ENCODE measurements around the gene C1orf226. TPM values are rescaled to one million over a fixed set of nuclear protein-coding genes. Genes with fewer than 3 reads are reported as not detected.

C1orf226 gene
- polyA plus RNA-seq, 6 donors from 2014 or later, result not detected

GRCh38 chr1:162390396-162391185 is 9.1 kb downstream of the C1orf226 start:
- no peak for DNase-seq
- Mint-ChIP-seq H3K9me3 (no peaks in the 10 kb centered on the region), H3K4me3 (no peak overlapping the region), H3K36me3 (no peaks in the 10 kb centered on the region), H3K27me3 (peaks cover 0 to 18% (median 17%) of the 10 kb centered on the region in 3 donors), H3K27ac (peak overlapping the region in 1 of 6 donors; percentile 2), H3K4me1 (peaks cover 8 to 19% (median 10%) of the 10 kb centered on the region in 3 donors)
- no peak for ATAC-seq (ENCODE audit: low read depth in 2 of 2)

- no peaks in the 10 kb centered on the region for H3K36me3 Mint-ChIP-seq
- H3K27ac Mint-ChIP-seq, result no peak overlapping the region
- H3K4me3 Mint-ChIP-seq, result no peak overlapping the region
- peaks cover 8 to 19% (median 10%) of the 10 kb centered on the region in 3 donors for H3K4me1 Mint-ChIP-seq
- peaks cover 12 to 32% (median 24%) of the 10 kb centered on the region in 3 donors for H3K27me3 Mint-ChIP-seq
- no peak for ATAC-seq (ENCODE audit: low read depth in 2 of 2)
- DNase-seq, result no peak
- H3K9me3 Mint-ChIP-seq, result no peaks in the 10 kb centered on the region
Observed at GRCh38 chr1:162391790-162392563, 10.4 kb downstream of the C1orf226 start.

- H3K36me3 Mint-ChIP-seq, result no peaks in the 10 kb centered on the region
- peaks cover 34 to 40% (median 37%) of the 10 kb centered on the region in 3 donors for H3K27me3 Mint-ChIP-seq
- no peak for DNase-seq
- no peak for ATAC-seq (ENCODE audit: low read depth in 2 of 2)
- peak overlapping the region in 1 of 8 donors; percentile 24 for H3K4me3 Mint-ChIP-seq
- H3K4me1 Mint-ChIP-seq, result peaks cover 0 to 7% (median 4%) of the 10 kb centered on the region in 3 donors
- H3K27ac Mint-ChIP-seq, result no peak overlapping the region
- no peaks in the 10 kb centered on the region for H3K9me3 Mint-ChIP-seq
Observed at GRCh38 chr1:162396201-162396906, 14.8 kb downstream of the C1orf226 start.

DNA sequence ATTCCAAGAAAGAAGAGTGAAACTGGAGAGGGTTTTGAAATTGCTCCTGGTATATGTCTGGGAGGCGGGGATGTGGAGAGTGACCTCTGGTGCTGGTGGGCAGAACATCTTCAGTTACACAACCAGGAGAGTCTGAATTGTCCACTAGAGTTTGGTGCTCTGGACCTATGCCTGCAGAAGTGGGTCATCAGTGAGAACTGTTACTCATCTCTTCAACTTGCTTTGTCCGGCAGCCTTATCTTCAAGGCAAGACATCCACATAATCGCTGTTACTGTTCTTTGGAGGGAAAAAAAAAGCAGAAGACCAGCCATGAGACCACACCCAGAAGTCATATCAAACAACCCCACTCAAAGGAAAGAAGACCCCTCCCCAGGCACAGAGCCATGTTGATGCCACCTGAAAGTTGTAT is 15.5 kb downstream of the C1orf226 start:
- Mint-ChIP-seq H3K9me3 (no peaks in the 10 kb centered on the region), H3K4me1 (peaks cover 0 to 2% (median 1%) of the 10 kb centered on the region in 3 donors), H3K27ac (no peak overlapping the region), H3K36me3 (no peaks in the 10 kb centered on the region), H3K27me3 (peaks cover 31 to 41% (median 39%) of the 10 kb centered on the region in 3 donors), H3K4me3 (no peak overlapping the region)
- no peak for ATAC-seq (ENCODE audit: low read depth in 2 of 2)
- DNase-seq, result no peak

- Mint-ChIP-seq H3K36me3 (no peaks in the 10 kb centered on the region), H3K4me1 (no peaks in the 10 kb centered on the region), H3K27ac (no peak overlapping the region), H3K9me3 (no peaks in the 10 kb centered on the region), H3K4me3 (no peak overlapping the region), H3K27me3 (peaks cover 32 to 48% (median 47%) of the 10 kb centered on the region in 3 donors)
- no peak for ATAC-seq (ENCODE audit: low read depth in 2 of 2)
- no peak for DNase-seq
Observed at GRCh38 chr1:162397943-162398560, 16.5 kb downstream of the C1orf226 start.

GRCh38 chr1:162398999-162399580 is 17.6 kb downstream of the C1orf226 start:
- Mint-ChIP-seq H3K27ac (no peak overlapping the region), H3K36me3 (no peaks in the 10 kb centered on the region), H3K4me3 (no peak overlapping the region), H3K27me3 (peaks cover 37 to 48% (median 47%) of the 10 kb centered on the region in 3 donors), H3K4me1 (no peaks in the 10 kb centered on the region), H3K9me3 (no peaks in the 10 kb centered on the region)
- no peak for DNase-seq
- ATAC-seq (ENCODE audit: low read depth in 2 of 2), result no peak

GRCh38 chr1:162400790-162401355 is 19.3 kb downstream of the C1orf226 start:
- Mint-ChIP-seq H3K36me3 (no peaks in the 10 kb centered on the region), H3K4me1 (no peaks in the 10 kb centered on the region), H3K4me3 (no peak overlapping the region), H3K9me3 (no peaks in the 10 kb centered on the region), H3K27me3 (peaks cover 36 to 46% (median 45%) of the 10 kb centered on the region in 3 donors), H3K27ac (no peak overlapping the region)
- ATAC-seq (ENCODE audit: low read depth in 2 of 2), result no peak
- DNase-seq, result no peak

DNA sequence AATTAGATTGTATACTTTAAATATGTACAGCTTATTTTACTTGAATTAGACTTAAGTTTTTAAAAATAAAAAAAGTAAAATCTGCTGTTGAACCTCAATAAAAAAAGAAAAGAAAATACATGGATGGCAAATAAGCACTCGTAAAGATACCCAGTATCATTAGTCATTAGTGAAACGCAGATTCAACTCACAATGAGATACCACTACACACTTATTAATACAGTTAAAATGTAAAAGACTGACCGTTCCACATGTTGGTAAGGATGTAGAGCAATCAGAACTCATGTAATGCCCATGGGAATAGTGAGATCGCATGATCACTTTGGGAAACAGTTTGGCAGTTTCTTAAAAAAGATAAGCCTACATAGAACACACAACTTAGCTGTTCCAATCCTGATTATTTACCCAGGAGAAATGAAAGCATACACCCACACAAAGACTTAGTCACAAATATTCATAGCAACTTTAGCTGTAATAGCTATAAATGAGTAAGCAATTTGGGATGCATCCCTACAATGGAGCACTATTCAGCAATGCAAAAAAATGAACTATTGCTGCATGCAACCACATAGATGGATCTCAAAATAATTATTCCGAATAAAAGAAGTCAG is 23.1 kb downstream of the C1orf226 start:
- no peak for DNase-seq
- Mint-ChIP-seq H3K27ac (no peak overlapping the region), H3K27me3 (peaks cover 12 to 18% (median 12%) of the 10 kb centered on the region in 3 donors), H3K4me1 (no peaks in the 10 kb centered on the region), H3K36me3 (no peaks in the 10 kb centered on the region), H3K4me3 (no peak overlapping the region), H3K9me3 (no peaks in the 10 kb centered on the region)
- no peak for ATAC-seq (ENCODE audit: low read depth in 2 of 2)

- Mint-ChIP-seq H3K27me3 (peaks cover 8 to 23% (median 10%) of the 10 kb centered on the region in 3 donors), H3K36me3 (no peaks in the 10 kb centered on the region), H3K27ac (no peak overlapping the region), H3K9me3 (no peaks in the 10 kb centered on the region), H3K4me3 (no peak overlapping the region), H3K4me1 (no peaks in the 10 kb centered on the region)
- DNase-seq, result no peak
- no peak for ATAC-seq (ENCODE audit: low read depth in 2 of 2)
Observed at GRCh38 chr1:162405800-162406199, 24.3 kb downstream of the C1orf226 start.

DNA sequence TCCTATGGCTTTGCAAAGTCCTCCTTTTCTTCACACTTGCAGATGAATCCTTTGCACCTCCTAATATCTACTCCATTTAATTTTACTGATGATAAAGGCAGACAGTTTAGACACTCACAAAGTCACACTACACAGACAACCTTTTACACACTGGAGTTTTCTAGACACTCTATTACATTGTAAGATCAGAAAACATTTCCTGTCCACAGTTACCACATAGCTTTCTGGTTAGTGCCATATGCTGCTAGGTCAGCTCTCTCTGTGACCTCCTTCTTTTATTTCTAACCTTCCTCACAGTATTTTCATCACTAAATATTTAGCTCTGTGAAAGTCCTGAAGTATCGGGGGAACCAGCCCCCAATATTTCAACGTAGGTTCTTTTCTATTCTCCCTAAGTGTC is 25.3 kb downstream of the C1orf226 start:
- H3K27ac Mint-ChIP-seq, result no peak overlapping the region
- no peak overlapping the region for H3K4me3 Mint-ChIP-seq
- no peaks in the 10 kb centered on the region for H3K4me1 Mint-ChIP-seq
- H3K9me3 Mint-ChIP-seq, result no peaks in the 10 kb centered on the region
- ATAC-seq (ENCODE audit: low read depth in 2 of 2) (no peak), DNase-seq (no peak)
- peaks cover 15 to 27% (median 16%) of the 10 kb centered on the region in 3 donors for H3K27me3 Mint-ChIP-seq
- no peaks in the 10 kb centered on the region for H3K36me3 Mint-ChIP-seq

- H3K36me3 Mint-ChIP-seq, result no peaks in the 10 kb centered on the region
- no peak for ATAC-seq (ENCODE audit: low read depth in 2 of 2)
- H3K9me3 Mint-ChIP-seq, result no peaks in the 10 kb centered on the region
- H3K4me3 Mint-ChIP-seq, result no peak overlapping the region
- DNase-seq, result no peak
- no peak overlapping the region for H3K27ac Mint-ChIP-seq
- H3K27me3 Mint-ChIP-seq, result peaks cover 10 to 32% (median 14%) of the 10 kb centered on the region in 3 donors
- H3K4me1 Mint-ChIP-seq, result no peaks in the 10 kb centered on the region
Observed at GRCh38 chr1:162407539-162407938, 26.0 kb downstream of the C1orf226 start.

GRCh38 chr1:162412002-162412401 is 30.5 kb downstream of the C1orf226 start, which contains the start of gene SH2D1B:
Gene SH2D1B (minus strand): TSS chr1:162412136. CDS start chr1:162412016, 120 bp downstream.
- no peak for DNase-seq
- Mint-ChIP-seq H3K27me3 (peaks cover 18 to 25% (median 19%) of the 10 kb centered on the region in 3 donors), H3K36me3 (no peaks in the 10 kb centered on the region), H3K4me1 (no peaks in the 10 kb centered on the region), H3K27ac (no peak within 1 kb of the TSS), H3K4me3 (peak within 1 kb of the TSS in 1 of 8 donors; percentile 26), H3K9me3 (no peaks in the 10 kb centered on the region)
- ATAC-seq (ENCODE audit: low read depth in 2 of 2), result no peak
